Measurements from ENCODE around the gene RAB35. TPM values are rescaled to one million over a fixed set of nuclear protein-coding genes. Genes with fewer than 3 reads are reported as not detected.

Gene RAB35
- total and polyA plus RNA-seq, 2 of the 4 experiments (the other 2 are of a cell fraction): 32.6 to 49.6 TPM

- intact Hi-C loops (cut with micrococcal nuclease): no loop called here
- H4K20me1 ChIP-seq (ENCODE audit: insufficient read depth, low read length): peaks cover 40% of the 10 kb centered on the region
- H3K56ac ChIP-seq (ENCODE audit: extremely low read depth, insufficient read depth, low read length): no peak overlapping the region
- CTCF ChIA-PET: no interaction called here
- H3K9ac ChIP-seq (ENCODE audit: low read depth, low read length): no peak overlapping the region
- no peaks in the 10 kb centered on the region; the same call in 1 of the 2 replicates for H3K4me1 ChIP-seq (ENCODE audit: control insufficient read depth, insufficient read depth, low read length)
- no peak overlapping the region for H4K91ac ChIP-seq (ENCODE audit: insufficient read depth, low read depth, low read length)
- dilution Hi-C loops (cut with HindIII; ENCODE audit: low sequenced_read_pairs, unreplicated experiment): no loop called here
- peaks cover 0 to 20% of the 10 kb centered on the region in 2 experiments; a peak in 3 of 4 replicates for H3K79me1 ChIP-seq (ENCODE audit: low read depth in 1 of 2, low read length in 2 of 2)
- H2BK120ac ChIP-seq (ENCODE audit: low read depth, low read length): no peak overlapping the region
- POLR2A ChIA-PET (ENCODE audit: unreplicated experiment): interaction anchor here (0.5 kb wide), 1 partner anchor 12 kb away, joined by 5 read pairs; no protein-coding TSS in a partner anchor
- no peaks in the 10 kb centered on the region for H3K9me3 ChIP-seq (ENCODE audit: control insufficient read depth, insufficient read depth, low read length)
- no peak overlapping the region for H3K4me2 ChIP-seq (ENCODE audit: low read depth, low read length)
- H2AK5ac ChIP-seq (ENCODE audit: low read depth, low read length): no peak overlapping the region
- no peak overlapping the region for H3K4ac ChIP-seq (ENCODE audit: low read depth, low read length)
- no peak overlapping the region for H3K18ac ChIP-seq (ENCODE audit: low read depth, low read length)
- no peak overlapping the region for H4K8ac ChIP-seq (ENCODE audit: low read depth in 2 of 2, low read length in 2 of 2)
- H2AFZ ChIP-seq (replicated peaks; ENCODE audit: low read length, poor library complexity): no peak overlapping the region
- no peak overlapping the region for H3K27ac ChIP-seq (ENCODE audit: insufficient read depth, low read length)
- in situ Hi-C loops (cut with MboI; ENCODE audit: low sequenced_read_pairs): no loop called here
- DNase-seq: no peak
- no peak overlapping the region for H3K4me3 ChIP-seq (ENCODE audit: insufficient read depth, low read depth, low read length)
- WGBS, 2 experiments (ENCODE audit: extremely low coverage in 2 of 2, insufficient read length in 1 of 2): 100% methylated on average over 1 of the region's 4 CpGs; no CpG with 5 or more reads in 1 of the 2 experiments
- no peak for ATAC-seq (ENCODE audit: low read depth)
- H2AK9ac ChIP-seq (replicated peaks; ENCODE audit: low read depth, low read length, poor library complexity): peak overlapping the region; percentile 42
- 0 out of 2 replicates have a peak, but pooled peaks cover 11% of the 10 kb centered on the region for H3K9me1 ChIP-seq (ENCODE audit: insufficient read depth, low read length)
- H4K5ac ChIP-seq (ENCODE audit: low read depth, low read length): no peak overlapping the region
- H2BK5ac ChIP-seq (ENCODE audit: low read depth, low read length, poor library complexity, severe bottlenecking): no peak overlapping the region
- no peak overlapping the region for H3K23ac ChIP-seq (ENCODE audit: low read depth, low read length)
- H3K27me3 ChIP-seq (ENCODE audit: control insufficient read depth, insufficient read depth, low read length): no peaks in the 10 kb centered on the region
- BruUV-seq (replicated peaks): no TSS peak
- H3K36me3 ChIP-seq (ENCODE audit: control insufficient read depth, insufficient read depth, low read length): peaks cover 37% of the 10 kb centered on the region
- no peak overlapping the region for H2BK15ac ChIP-seq (ENCODE audit: low read depth, low read length)
- H3K14ac ChIP-seq (replicated peaks; ENCODE audit: low read depth, low read length): no peak overlapping the region
- H2BK20ac ChIP-seq (ENCODE audit: low read depth, low read length): no peak overlapping the region
- no peak for TF ChIP-seq BHLHE40 (IDR thresholded peaks at IDR 0.05; ENCODE audit: low read depth, low read length)
- no peak for TF ChIP-seq FOS (IDR thresholded peaks at IDR 0.05; ENCODE audit: low read depth, low read length)
Observed at GRCh38 chr12:120093336-120093591, 23.3 kb downstream of the RAB35 start.

All from IMR-90 (cell line).